ENCODE results near the gene TNFAIP3.

DNA sequence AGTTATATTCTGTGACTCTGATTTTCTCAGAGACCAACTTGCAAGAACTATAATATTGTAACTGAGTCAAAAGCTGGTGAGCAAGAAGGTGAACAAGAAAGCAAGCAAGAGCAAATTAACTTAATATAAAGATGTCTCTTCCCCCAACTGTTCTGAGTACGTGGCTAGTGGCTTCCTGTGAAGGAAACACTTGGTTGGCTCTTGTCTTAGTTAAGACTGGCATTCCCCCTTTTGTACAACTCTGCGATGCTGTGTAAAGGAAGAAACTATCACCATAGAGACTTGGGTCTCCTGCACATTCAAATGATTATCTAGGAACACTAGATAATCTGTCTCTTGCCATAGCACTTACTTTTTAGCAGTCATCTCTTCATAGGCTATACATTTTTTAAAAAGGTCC is 47.3 kb upstream of the TNFAIP3 start:
- TF ChIP-seq, protein P1, sequence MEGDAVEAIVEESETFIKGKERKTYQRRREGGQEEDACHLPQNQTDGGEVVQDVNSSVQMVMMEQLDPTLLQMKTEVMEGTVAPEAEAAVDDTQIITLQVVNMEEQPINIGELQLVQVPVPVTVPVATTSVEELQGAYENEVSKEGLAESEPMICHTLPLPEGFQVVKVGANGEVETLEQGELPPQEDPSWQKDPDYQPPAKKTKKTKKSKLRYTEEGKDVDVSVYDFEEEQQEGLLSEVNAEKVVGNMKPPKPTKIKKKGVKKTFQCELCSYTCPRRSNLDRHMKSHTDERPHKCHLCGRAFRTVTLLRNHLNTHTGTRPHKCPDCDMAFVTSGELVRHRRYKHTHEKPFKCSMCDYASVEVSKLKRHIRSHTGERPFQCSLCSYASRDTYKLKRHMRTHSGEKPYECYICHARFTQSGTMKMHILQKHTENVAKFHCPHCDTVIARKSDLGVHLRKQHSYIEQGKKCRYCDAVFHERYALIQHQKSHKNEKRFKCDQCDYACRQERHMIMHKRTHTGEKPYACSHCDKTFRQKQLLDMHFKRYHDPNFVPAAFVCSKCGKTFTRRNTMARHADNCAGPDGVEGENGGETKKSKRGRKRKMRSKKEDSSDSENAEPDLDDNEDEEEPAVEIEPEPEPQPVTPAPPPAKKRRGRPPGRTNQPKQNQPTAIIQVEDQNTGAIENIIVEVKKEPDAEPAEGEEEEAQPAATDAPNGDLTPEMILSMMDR (conservative IDR thresholded peaks at IDR 0.05 in 1 of 2, IDR thresholded peaks at IDR 0.05 in 1 of 2; ENCODE audit: low read depth in 1 of 2, low read length in 2 of 2), result no peak
- no peak for TF ChIP-seq EZH2 (IDR thresholded peaks at IDR 0.05; ENCODE audit: low read length, missing control alignments)
